Uterus (tissue), 4 donors: ENCODE data around the gene MINDY4. TPM values are rescaled to one million over a fixed set of nuclear protein-coding genes. Genes with fewer than 3 reads are reported as not detected.

Experiments
- DNase-seq, 2 donors: peaks; one replicate each; pipeline ENCODE4 v3.0.0-alpha.2; 2019 to 2020
- H3K27ac ChIP-seq, 2 donors: fragments of 200-600 bp; sonication (generic); 1 replicate in 1 of 2; 2 replicates in 1 of 2; pipeline ENCODE4 v1.5.1; 2016 to 2018
- H3K27me3 ChIP-seq, 2 donors: fragments of 200-600 bp; sonication (generic); one replicate each; pipeline ENCODE4 v1.5.1; 2018 to 2019; ENCODE audit warnings: control low read depth in 1 of 2
- H3K36me3 ChIP-seq, 2 donors: fragments of 200-600 bp; sonication (generic); one replicate each; pipeline ENCODE4 v1.5.1; 2019; ENCODE audit warnings: control low read depth in 1 of 2
- H3K4me1 ChIP-seq, 2 donors: fragments of 200-600 bp; sonication (generic); one replicate each; pipeline ENCODE4 v1.5.1; 2018 to 2019; ENCODE audit warnings: control low read depth in 1 of 2
- H3K4me3 ChIP-seq, 2 donors: fragments of 200-600 bp; sonication (generic); 1 replicate in 1 of 2; 2 replicates in 1 of 2; pipeline ENCODE4 v1.5.1; 2018 to 2019; ENCODE audit warnings: mild to moderate bottlenecking in 1 of 2
- H3K9me3 ChIP-seq, 2 donors: fragments of 200-600 bp; sonication (generic); one replicate each; pipeline ENCODE4 v1.5.1; 2019; ENCODE audit warnings: control low read depth in 1 of 2
- CTCF ChIP-seq, 4 experiments: fragments of 200-600 bp in 2 of 4; fragments of 450-650 bp in 2 of 4; sonication (generic) in 2 of 4; IDR thresholded peaks; one replicate each; pipeline ENCODE4 v1.5.1; 2016 to 2019; ENCODE audit warnings: antibody characterized with exemption in 4 of 4, mild to moderate bottlenecking in 2 of 4, moderate library complexity in 1 of 4
- POLR2A ChIP-seq, 2 donors: fragments of 450-650 bp; IDR thresholded peaks; one replicate each; pipeline ENCODE4 v1.6.1; 2016; ENCODE audit warnings: antibody characterized with exemption in 2 of 2, mild to moderate bottlenecking in 1 of 2, moderate library complexity in 1 of 2
- intact Hi-C: fragments of 100-400 bp; cut with DNase I; formaldehyde crosslinking; loops from one replicate; pipeline ENCODE4 v1.15.1; 2023; ENCODE audit warnings: low total_unique reads
- total RNA-seq, 4 donors: library from RNA; depleted of rRNA in 3 of 4; stranded (reverse); fragments of >200 nt in 3 of 4; gene quantifications; one replicate each; pipeline versions ENCODE4 v1.1.0 to v1.2.4, GENCODE V29; 2014 to 2023
- donor health status: DM: yes; HTN: yes; CAD: no.

Gene MINDY4
- total RNA-seq, 4 donors from 2014 or later, result 14.7 to 23.8 (median 16.9) TPM

- Histone ChIP-seq H3K27ac (peak overlapping the region in 1 of 2 donors; percentile 38), H3K4me1 (peaks cover 0 to 5% of the 10 kb centered on the region in 2 donors), H3K36me3 (no peaks in the 10 kb centered on the region), H3K4me3 (no peak overlapping the region), H3K27me3 (no peaks in the 10 kb centered on the region), H3K9me3 (no peaks in the 10 kb centered on the region)
- intact Hi-C loops, result no loop called here
- DNase-seq, result no peak
- no peak for TF ChIP-seq CTCF (IDR thresholded peaks at IDR 0.05)
- no peak for TF ChIP-seq POLR2A (IDR thresholded peaks at IDR 0.05)
These were observed 70.0 kb downstream of the MINDY4 start for GRCh38 chr7:30841025-30841735.

DNA sequence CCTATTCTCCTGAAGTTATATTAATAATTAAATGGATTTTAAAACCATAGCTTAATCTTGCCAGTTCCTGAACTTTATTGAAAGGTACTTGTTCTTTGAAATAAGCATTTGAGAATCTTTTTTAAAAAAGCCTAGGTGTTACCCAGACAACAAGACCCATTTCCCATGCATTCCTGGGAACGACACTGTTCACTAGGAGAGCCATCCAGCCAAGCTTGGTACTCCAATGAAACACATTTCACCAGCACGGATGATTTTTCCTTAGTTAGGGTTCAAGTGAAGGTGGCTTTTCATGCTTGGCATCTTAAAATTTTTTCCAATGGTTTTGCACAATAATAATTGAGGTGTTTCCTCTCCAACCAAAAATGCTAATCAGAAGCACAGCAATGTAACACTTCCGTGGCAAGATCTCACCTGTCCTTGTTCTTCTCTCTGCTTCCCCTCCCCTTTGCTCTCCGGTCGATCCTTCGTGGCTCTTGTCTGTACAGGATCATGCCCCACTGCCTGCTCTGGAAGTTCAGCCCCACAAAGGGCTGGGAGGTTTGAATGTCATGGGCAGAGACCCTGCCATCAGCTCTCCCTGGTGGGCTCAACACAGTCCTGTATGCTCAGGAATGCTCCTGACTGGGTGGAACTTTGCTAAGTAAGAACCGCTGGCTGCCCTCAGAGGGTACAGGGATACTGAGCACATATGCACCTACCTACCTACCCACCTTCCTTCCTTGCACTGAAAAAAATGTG, 70.8 kb downstream of the MINDY4 start:
- intact Hi-C loops, result no loop called here
- Histone ChIP-seq H3K27ac (no peak overlapping the region), H3K4me3 (no peak overlapping the region), H3K9me3 (no peaks in the 10 kb centered on the region), H3K36me3 (no peaks in the 10 kb centered on the region), H3K27me3 (no peaks in the 10 kb centered on the region), H3K4me1 (peaks cover 0 to 5% of the 10 kb centered on the region in 2 donors)
- no peak for TF ChIP-seq CTCF (IDR thresholded peaks at IDR 0.05)
- TF ChIP-seq POLR2A (IDR thresholded peaks at IDR 0.05), result no peak
- no peak for DNase-seq

DNA sequence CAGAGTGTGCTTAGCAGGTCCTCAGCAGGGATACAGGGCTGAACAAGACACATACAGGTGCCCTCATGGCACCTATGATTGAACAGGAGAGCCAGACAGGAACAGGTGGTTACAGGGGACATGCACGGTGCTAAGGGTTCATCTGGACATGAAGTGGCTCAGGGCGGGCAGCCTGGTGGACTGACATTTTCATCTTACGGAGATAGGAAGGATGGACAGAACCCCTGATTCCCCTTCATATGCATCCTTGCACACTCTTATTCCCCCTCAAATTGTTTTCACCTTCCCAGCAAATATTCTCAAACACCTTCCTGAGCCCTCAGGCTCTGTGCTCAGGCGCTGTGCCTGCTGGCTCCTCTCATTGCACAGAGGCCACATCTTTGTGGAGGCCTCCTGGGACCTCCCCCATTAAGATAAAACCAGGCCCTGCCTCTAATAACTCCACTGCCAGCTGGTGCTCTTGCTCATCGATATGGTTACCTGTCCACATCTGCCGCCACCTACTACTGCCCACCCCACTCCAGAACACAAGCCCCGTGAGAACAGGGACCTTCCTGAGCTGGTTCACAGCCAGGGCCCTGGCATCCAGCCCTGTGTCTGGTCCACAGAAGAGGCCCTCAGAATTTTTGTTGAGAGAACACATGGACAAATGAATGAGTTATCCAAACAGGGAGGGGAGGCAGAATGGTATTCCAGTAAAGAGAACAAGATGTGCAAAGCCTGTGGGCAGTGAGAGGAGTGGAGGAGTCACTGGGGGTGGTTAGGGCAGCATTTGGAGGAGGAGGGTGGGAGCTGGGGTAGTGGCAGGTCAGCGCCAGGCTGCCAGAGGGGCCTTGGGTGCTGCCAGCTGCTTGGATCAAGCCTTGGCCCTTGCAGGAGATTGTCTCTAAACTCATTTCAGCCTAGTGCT, 71.6 kb downstream of the MINDY4 start:
- DNase-seq, result no peak
- Histone ChIP-seq H3K27me3 (no peaks in the 10 kb centered on the region), H3K9me3 (no peaks in the 10 kb centered on the region), H3K4me1 (peaks cover 0 to 5% of the 10 kb centered on the region in 2 donors), H3K36me3 (no peaks in the 10 kb centered on the region), H3K4me3 (no peak overlapping the region), H3K27ac (peak overlapping the region in 1 of 2 donors; percentile 31)
- TF ChIP-seq POLR2A (IDR thresholded peaks at IDR 0.05) (no peak), CTCF (IDR thresholded peaks at IDR 0.05) (no peak)
- intact Hi-C loops, result no loop called here

DNA sequence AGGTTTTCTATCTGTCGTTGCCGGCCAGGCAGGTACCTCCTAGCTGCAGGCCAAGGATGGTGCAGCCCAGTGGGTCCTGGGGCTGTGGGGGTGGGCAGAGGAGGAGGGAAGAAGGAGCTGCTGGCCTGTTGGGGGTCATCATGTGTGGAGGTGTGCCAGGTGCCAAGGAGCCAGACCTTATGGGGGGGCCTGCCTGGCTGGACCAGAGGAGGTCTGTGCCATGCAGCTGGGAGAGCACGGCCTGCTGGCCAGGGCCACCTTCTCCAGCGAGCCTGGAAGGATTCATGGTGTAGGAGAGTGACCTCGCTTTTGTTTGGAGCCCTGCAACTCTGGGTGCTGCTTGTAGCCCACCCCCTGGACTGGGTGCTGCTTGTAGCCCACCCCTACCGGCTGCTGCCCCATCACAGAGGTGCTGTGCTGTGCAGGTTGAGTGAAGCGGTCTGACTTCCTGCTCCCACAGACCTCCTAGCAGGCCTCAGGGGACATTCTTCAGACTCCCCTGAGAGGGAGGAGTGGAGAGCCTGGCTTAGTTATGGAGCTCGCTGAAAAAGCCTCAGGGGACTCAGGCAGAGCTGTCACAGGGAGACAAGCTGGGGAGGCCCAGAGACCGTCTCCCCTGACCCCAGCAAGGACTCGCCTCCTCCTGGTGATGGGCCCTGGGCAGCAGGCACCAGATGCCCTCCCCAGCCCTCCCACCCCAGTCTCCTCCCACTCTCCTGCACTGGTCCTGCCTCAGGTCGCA, 72.7 kb downstream of the MINDY4 start:
- H3K27ac ChIP-seq, result peak overlapping the region in 1 of 2 donors; percentile 31
- no peak overlapping the region for H3K4me3 ChIP-seq
- TF ChIP-seq CTCF (IDR thresholded peaks at IDR 0.05) (no peak), POLR2A (IDR thresholded peaks at IDR 0.05) (no peak)
- DNase-seq, result no peak
- peaks cover 0 to 5% of the 10 kb centered on the region in 2 donors for H3K4me1 ChIP-seq
- intact Hi-C loops, result no loop called here
- no peaks in the 10 kb centered on the region for H3K36me3 ChIP-seq
- no peaks in the 10 kb centered on the region for H3K9me3 ChIP-seq
- no peaks in the 10 kb centered on the region for H3K27me3 ChIP-seq
